Skin of body (tissue), 2 donors: ENCODE results near the gene MKNK2. TPM values are rescaled to one million over a fixed set of nuclear protein-coding genes. Genes with fewer than 3 reads are reported as not detected.
"Not testable (repeated sequence)": the region's sequence is repeated elsewhere in the genome, so short reads cannot be mapped to it uniquely, and the experiment has no call there.

Source experiments
- DNase-seq: peaks from one replicate; lab custom pipeline; 2025; lab: John Stamatoyannopoulos, UW
- total RNA-seq: library from RNA; depleted of rRNA; stranded (reverse); fragments of >200 nt; gene quantifications from one replicate; pipeline ENCODE4 v1.2.3, GENCODE V29; 2014

The MKNK2 gene
- 42.2 TPM for total RNA-seq

DNA sequence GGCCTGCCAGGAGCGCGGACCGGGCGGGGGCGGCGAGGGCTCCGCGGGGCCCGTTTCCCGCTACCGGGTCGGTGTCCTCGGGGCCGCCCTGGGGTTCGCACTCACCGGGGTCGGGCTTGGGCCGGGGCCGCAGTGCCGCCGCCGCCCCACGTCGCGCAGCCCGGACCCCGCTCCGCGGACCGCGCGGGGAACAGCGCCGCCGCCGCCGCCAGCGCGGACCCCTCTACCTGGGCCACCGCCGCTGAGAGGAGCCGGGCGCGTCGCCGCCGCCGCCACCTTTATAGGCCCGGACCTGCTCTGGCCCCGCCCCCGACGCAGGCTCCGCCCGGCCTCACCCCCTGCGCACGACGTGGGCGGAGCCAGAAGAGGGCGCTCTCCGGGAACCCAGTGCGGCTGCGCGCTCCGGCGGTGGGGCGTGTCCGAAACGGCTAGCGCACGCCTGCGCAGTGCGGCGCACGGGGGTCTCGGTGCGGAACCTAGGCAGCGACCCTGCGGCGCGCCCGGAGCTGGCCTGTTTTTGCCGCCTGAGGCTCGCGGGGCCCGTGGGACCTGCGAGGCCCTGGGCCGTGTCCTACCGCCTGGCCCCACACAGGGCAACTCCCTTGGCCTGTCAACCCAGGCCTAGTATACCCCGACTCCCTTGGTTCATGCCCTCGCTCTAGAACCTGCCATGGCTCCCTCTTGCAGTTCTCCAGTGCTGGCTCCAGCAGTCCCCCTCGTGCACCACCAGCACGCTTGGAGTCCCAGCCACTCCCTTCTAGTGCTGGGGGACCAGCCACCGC, at the start of gene MKNK2:
Gene MKNK2, minus strand, starts transcription at position 254 of the 782 bp plus-strand sequence. CDS start 393 bp downstream, outside the sequence.
- DNase-seq, result peak; percentile 88

DNA sequence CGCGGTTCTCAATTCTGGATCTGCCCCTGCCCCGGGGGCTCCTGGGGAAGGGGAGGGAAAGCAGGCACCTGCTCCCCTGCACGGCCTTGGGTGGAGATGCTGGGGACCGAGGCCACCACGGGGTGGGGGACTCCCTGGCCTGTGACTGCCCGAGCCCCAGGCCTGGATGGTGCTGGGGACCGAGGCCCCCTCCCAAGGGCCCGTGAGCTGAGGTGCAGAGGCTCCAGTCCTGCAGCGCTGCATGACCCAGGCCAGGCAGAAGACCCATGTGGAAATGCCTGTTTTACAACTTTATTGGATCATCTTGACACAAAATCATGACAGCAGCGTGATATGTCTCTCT, 49.6 kb upstream of the MKNK2 start:
- no peak for DNase-seq

DNA sequence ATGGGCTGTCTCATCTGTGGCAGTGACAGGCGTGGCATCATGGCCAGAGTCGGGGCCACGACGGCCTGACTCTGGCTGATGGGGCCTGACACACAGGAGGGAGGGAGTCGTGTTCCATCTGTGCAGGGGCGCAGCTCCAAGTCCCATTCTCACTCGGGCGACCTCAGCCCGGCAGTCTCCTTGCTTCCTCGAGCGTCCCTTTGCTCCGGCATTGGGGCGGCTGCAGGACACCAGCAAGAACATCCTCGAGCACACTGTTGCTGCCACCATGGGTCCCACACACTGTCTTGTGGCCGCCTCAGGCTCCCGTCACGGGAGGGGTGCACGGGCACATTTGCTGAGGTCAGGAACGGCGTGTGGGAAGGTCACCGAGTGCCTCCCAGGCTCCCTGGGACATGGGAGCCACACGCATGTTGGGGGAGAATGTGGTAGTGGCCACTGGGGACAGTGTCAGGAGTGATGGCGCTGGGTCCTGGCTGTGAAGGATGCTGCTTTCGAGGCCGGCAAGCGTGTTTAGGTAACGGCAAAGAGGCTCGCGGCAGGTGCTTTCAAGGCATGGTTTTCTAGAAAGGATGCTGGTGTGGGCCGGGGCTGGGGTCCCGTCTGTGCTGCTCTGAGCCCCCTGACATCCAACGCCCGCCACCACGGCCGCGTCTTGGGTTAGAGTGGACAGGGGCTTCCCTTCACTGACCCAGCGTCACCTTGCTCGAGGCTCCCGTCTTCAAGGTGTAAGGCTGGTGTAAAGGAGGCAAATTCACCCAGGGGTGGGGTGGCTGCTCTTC, 49.1 kb upstream of the MKNK2 start:
- no peak for DNase-seq

DNA sequence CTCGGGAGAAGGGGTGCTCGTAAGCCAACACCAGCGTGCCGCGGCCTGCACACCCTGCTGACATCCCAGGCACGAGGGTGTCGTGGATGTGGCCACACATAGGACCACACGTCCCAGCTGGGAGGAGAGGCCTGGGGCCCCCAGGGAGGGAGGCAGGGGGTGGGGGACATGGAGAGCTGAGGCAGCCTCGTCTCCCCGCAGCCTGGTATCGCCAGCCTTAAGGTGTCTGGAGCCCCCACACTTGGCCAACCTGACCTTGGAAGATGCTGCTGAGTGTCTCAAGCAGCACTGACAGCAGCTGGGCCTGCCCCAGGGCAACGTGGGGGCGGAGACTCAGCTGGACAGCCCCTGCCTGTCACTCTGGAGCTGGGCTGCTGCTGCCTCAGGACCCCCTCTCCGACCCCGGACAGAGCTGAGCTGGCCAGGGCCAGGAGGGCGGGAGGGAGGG, 48.0 kb upstream of the MKNK2 start:
- DNase-seq, result no peak

DNA sequence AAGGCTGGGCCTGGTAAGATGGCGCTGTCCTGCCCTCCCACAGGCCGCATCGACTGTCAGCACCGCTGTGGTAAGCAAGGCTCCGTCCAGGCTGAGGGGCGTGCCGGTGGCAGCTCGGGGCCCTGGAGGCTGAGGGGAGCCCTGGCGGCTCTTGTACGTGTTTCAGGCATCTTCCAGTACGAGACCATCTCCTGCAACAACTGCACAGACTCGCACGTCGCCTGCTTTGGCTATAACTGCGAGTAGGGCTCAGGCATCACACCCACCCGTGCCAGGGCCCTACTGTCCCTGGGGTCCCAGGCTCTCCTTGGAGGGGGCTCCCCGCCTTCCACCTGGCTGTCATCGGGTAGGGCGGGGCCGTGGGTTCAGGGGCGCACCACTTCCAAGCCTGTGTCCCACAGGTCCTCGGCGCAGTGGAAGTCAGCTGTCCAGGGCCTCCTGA, 46.9 kb upstream of the MKNK2 start:
- no peak for DNase-seq

DNA sequence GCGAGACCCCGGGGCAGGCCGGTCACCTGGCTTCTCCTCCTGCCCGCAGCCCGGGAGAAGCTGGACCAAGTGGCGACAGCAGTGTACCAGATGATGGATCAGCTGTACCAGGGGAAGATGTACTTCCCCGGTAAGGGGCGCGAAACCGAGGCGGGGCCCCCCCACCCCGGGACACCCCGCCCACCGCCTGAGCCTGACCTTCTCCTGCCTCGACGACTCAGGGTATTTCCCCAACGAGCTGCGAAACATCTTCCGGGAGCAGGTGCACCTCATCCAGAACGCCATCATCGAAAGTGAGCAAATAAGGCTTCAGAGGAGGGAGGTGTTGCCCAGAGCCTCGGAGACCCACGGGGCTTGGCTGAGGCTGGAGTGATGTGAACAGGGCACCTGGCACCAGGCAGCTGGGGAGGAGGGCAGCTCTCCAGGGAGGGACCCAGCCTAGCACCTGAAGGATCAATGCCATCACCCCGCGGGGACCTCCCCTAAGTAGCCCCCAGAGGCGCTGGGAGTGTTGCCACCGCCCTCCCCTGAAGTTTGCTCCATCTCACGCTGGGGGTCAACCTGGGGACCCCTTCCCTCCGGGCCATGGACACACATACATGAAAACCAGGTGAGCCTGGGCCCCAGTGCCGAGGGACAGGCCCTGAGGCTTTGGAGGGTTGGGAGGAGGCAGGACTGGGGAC, 46.3 kb upstream of the MKNK2 start:
- DNase-seq, result no peak

DNA sequence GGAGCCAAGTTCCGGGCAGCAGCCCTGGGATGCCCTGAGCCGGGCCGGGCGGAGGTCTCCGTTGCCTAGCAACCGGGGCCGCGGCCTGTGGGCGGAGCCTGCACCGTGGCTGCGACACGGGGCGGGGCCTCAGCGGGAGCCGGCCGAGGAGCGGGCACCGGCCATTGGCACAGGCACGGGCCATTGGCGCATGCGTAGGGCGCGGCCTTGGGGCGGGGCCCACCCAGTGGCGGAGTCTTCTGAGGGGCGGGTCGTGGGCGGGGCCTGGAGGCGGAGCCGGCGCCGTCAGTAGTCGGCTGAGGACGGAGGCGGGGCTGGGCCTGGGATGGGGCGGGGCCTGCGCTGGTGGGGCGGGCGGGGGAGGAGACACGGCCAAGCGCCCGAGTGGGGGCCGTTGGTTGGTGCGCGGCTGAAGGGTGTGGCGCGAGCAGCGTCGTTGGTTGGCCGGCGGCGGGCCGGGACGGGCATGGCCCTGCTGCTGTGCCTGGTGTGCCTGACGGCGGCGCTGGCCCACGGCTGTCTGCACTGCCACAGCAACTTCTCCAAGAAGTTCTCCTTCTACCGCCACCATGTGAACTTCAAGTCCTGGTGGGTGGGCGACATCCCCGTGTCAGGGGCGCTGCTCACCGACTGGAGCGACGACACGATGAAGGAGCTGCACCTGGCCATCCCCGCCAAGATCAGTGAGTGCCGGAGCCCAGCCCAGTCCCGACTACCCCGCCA, 45.6 kb upstream of the MKNK2 start, which contains the start of gene IZUMO4:
Gene IZUMO4, plus strand, starts transcription at position 436 of the 723 bp plus-strand sequence. Its CDS starts 31 bp downstream, at position 467.
- DNase-seq, result peak; percentile 97

DNA sequence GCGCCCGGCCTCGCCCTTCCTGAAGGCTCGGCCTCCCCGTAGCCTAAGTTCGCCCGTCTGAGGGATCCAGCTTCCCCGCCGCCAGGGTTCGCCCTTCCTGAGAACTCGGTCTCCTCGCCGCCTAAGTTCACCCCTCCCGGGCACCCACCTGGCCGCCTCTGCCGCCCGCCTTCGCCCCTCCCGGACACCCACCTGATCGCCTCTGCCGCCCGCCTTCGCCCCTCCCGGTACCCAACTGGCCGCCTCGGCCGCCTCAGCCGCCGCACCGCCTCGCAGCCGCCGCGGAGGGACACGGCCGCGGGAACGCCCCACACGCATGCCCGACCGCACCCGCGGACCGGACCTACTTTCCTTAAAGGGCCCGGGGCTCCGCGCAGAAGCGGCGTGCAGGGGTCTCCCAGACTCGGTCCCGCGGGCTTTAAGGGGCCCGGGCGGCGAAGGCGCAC, 45.0 kb upstream of the MKNK2 start, which contains the start of gene MOB3A:
Gene MOB3A, minus strand, starts transcription at position 293 of the 446 bp plus-strand sequence. CDS start 17,766 bp downstream, outside the sequence.
- peak; percentile 96 for DNase-seq

DNA sequence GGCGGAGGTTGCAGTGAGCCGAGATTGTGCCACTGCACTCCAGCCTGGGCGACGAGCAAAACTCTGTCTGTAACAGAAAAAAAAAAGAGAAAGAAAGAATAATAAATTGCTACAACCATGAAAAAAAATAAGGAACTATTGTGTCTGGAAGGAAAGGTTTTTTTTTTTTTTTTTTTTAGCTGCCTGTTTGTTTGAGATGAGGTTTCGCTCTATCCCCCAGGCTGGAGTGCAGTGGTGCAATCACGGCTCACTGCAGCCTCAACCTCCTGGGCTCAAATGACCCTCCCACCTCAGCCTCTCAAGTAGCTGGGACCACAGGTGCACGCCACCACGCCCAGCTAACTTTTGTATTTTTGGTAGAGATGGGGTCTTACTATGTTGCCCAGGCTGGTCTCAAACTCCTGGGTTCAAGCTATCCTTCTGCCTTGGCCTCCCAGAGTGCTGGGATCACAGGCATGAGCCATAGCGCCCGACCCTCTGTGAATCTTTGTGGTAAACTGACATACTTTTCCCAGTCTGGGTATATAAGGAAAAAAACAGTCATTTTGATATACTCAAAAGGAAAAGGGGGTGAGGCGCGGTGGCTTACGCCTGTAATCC, 41.0 kb upstream of the MKNK2 start:
- DNase-seq, result not testable (repeated sequence)

DNA sequence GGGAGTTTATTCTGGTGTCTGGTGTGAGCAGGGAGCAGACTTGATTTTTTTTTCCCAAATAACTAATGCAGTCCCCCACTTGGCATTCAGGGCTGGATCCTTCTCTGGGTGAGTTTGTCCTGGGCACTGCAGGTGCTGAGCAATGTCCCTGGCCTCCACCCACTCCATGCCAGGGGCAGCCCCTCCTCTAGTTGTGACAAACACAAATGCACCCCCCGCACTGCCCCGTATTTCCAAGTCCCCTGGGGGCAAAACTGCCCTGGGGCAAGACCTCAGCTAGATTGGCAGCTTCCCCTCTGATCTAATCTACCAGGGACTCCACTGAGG, 38.6 kb upstream of the MKNK2 start:
- DNase-seq, result no peak

DNA sequence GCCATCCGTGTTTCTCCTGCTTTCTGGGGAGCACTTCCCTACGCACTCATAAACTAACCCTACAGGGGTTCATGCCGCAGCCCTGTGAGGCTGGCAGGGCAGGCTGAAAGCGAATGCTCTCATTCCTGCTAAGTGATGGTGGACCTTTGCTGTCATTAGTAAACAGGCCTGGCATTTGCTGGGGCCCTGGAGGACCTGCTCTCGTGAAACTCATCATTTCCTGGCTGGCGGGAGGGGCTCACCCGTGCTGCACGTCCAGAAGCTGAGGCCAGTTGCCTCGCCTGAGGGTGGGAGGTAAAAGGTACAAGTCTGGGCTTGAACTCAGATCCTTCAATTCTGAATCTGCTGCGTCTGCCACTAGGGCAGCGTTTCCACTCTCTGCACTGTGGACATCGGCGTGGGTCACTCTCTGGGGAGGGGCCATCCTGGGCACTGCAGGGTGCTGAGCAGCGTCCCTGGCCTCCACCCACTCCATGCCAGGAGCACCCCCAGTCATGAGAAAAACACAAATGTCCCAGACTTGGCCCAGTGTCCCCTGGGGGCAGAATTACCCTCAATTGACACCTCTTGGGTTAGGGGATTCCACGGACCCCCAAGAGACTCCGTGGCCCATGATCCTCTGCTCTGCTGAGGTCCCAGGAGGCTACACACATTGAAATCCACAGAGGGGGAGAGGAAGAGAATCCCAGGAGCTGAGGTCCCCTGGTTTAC, 38.1 kb upstream of the MKNK2 start:
- DNase-seq, result no peak

DNA sequence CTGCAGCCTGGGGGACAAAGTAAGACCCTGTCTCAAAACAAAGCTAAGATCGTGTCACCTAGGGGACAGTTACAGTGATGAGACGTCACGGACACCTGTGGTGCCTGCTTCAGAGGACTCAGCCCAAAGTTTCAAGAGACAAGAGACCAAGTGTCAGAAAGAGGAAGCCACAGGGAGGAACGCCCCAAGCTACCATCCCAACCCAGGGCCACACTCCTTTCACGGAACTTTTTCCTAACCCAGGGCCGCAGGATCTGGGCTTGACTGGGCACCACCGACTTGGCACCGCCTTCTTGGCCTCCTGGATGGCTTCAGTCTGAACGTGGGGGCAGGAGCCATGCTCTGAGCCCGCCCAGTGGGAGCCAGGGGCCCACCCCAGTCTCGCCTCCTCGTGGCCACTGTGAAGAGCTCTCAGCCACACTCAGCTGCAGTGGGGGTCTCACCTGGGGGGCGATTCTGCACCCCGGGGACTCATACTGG, 36.6 kb upstream of the MKNK2 start:
- no peak for DNase-seq

DNA sequence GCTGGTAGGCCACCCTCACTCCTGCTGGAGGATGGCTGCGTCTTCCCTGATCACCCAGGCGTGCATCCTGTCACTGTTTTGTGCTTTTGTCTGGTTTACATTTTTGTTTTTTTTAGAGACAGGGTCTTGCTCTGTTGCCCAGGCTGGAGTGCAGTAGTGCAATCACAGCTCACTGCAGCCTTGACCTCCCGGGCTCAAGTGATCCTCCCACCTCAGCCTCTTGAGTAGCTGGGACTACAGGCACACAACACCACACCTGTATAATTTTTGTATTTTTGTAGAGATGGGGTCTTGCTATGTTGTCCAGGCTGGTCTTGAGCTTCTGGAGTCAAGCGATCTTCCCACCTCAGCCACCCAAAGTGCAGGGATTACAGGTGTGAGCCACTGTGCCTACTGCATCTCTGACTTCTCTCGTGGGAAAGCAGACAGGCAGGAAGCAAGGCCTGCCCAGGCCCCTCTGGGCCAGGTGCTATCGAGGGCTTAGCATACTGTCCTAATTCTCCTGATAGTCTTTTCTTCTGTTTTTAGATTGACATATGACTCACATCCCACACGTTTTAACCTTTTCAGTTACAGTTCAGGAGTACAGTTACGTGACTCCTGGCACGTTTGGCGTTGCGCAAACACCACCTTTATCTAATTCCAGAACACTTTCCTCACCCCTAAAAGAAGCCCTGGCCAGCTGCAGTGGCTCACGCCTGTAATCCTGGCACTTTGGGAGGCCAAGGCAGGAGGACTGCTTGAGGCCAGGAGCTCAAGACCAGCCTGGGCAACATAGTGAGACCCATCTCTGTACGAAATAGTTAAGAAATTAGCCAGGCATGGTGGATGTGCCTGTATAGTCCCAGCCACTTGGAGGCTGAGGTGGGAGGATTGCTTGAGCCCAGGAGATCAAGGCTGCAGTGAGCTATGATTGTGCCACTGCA, 35.9 kb upstream of the MKNK2 start:
- DNase-seq, result not testable (repeated sequence)

DNA sequence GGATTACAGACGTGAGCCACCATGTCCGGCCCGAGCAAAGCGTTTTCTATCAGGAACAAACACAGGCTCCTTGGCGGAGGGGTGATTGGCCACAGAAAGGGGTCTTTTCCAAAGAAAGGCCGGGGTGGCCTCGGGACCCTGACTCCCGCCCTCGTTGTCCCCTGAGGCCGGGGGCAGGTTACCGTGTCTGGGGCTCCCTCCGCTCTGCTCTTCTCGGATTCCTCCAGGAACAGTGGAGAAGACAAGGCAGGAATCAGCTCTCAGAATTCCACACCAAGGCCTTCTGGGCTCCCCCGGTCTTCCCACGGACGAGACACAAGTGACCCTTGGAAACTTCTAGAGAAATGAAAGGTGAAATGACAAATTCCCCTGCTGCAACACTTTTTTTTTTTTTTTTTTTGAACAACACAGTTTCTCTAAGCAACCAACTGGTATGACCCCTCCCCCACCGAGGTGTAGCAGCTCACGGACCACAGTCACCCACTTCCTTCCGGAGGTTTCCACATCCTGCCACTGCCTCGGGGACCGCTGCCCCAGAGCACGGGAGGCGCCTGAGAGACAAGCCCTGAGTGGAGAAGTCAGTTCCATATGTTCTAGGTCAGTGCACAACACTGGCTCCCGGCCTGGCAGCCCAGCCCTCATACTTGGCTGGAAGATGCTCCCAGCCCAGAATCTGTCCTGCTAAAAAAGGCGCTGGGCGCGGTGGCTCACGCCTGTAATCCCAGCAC, 34.1 kb upstream of the MKNK2 start:
- no peak for DNase-seq

DNA sequence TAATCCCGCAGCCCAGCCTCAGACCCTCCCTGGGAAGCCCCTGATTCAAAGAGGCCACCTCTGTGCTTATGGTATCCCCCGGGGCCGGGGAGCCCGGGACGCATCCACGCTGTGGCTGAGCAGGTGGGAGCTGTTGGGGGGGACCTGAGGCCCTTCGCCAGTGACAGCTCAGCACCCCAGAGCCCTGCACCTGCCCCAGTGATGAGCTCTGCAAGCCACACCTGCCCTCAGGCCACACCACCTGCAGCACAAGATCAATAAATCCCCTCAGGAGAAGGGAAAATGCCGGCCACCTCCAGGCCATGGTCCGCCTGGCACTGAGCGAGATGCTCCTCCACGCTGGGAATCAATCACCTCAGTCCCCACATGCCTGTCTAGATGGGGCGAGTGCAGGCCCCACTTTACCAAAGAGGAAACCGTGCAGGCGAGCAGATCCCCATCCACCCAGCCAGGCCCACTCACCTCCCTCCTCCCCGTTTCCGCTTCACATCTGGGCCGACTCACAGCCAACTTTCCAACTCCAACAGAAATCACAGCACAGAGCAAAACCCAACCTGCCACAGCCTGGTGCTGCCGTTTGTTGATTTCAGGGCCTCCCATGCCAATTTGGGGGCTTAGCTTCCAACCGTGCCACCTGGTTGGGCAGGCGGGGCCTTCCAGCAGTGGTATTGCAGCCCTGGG, 32.3 kb upstream of the MKNK2 start:
- DNase-seq, result no peak

DNA sequence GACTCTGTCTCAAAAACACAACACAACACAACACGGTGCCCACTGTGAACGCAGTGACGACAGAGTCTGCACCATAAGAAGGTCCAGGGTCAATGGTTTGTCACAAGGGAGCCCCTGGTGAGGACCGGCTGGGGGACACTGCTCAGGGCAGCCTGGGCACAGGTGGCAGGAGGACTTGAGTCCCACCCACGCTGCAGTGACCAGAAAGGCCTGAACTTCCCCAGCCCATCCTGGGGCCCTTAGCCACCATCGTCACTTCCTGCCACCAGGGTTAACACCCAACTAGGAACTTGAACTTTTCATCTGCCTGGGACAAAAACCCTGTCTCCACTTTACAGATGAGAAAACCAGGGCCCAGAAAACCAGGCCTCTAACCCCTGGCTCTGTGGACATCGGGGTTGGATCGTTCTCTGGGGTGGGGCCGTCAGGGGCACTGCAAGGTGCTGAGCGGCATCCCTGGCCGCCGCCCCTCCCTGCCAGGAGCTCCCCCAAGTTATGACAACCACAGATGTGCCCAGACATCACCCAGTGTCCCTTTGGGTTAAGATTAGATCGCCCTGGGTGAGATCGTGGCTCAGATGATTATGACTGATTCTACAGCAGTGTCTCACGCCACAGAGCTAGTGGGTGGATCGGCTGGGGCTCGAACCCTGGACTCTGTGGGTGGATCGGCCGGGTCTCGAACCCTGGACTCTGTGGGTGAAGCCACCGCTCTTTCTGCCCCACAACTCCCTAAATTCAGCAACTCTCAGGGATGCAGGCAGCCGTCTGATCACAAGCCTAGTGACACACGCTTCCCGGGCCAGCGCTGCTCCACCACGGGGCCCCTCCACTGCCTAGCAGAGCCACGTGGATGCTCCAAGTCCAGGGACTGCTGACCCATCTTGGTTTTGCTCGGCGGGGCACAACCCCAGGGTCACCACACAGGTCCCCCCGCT, 31.1 kb upstream of the MKNK2 start:
- no peak for DNase-seq
